Measurements from ENCODE around the gene FILIP1. TPM values are rescaled to one million over a fixed set of nuclear protein-coding genes. Genes with fewer than 3 reads are reported as not detected.
A peak's percentile ranks its signal among the peaks of the same experiment; 100 is the strongest.

The FILIP1 gene
- total and polyA plus RNA-seq, 4 donors, result 2.0 to 10.4 (median 5.4) TPM

GRCh38 chr6:75296811-75297779 is 196.5 kb downstream of the FILIP1 start:
- no peaks in the 10 kb centered on the region for H3K4me1 ChIP-seq (ENCODE audit: control insufficient read depth, insufficient read depth, low read length)
- H3K36me3 ChIP-seq (ENCODE audit: control insufficient read depth, insufficient read depth, low read length), result no peaks in the 10 kb centered on the region
- peak; percentile 50 to 93 (median 68) for DNase-seq (ENCODE audit: low read depth in 4 of 6, low spot score in 6 of 6)
- no peak overlapping the region for H3K27ac ChIP-seq (ENCODE audit: low read depth, low read length)
- H3K4me3 ChIP-seq (ENCODE audit: low read depth, low read length), result no peak overlapping the region
- no peaks in the 10 kb centered on the region for H3K27me3 ChIP-seq (ENCODE audit: control insufficient read depth, insufficient read depth, low read length)
- WGBS (ENCODE audit: insufficient coverage), result no CpG with 5 or more reads among the region's 3 CpGs
- no peaks in the 10 kb centered on the region for H3K9me3 ChIP-seq (ENCODE audit: control insufficient read depth, insufficient read depth, low read length)

GRCh38 chr6:75292555-75292954 is 201.0 kb downstream of the FILIP1 start:
- no peak for DNase-seq (ENCODE audit: low read depth in 4 of 6, low spot score in 6 of 6)
- H3K9me3 ChIP-seq (ENCODE audit: control insufficient read depth, insufficient read depth, low read length), result no peaks in the 10 kb centered on the region
- no peaks in the 10 kb centered on the region for H3K36me3 ChIP-seq (ENCODE audit: control insufficient read depth, insufficient read depth, low read length)
- WGBS (ENCODE audit: insufficient coverage), result no CpG with 5 or more reads among the region's 2 CpGs
- H3K4me3 ChIP-seq (ENCODE audit: low read depth, low read length), result no peak overlapping the region
- no peak overlapping the region for H3K27ac ChIP-seq (ENCODE audit: low read depth, low read length)
- no peaks in the 10 kb centered on the region for H3K27me3 ChIP-seq (ENCODE audit: control insufficient read depth, insufficient read depth, low read length)
- H3K4me1 ChIP-seq (ENCODE audit: control insufficient read depth, insufficient read depth, low read length), result peaks cover 2% of the 10 kb centered on the region

DNA sequence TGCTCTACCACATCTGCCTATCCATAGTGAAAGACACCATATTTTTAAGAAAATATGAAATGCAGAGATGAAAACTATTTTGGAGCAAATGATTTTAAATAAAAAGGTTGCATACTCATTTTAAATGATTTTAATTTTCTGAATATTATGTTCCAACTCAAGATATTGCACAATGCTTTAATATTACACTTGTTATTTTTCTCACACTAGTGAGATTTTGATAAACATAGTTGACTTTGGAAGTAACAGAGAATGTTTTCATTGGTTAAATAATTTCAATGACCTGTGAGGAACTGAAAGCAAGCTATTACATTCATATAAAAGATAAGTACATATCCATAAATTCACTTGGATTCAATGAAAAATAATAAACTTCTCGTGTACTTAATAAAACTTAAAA is 201.9 kb downstream of the FILIP1 start:
- no peak overlapping the region for H3K27ac ChIP-seq (ENCODE audit: low read depth, low read length)
- no peaks in the 10 kb centered on the region for H3K36me3 ChIP-seq (ENCODE audit: control insufficient read depth, insufficient read depth, low read length)
- peaks cover 2% of the 10 kb centered on the region for H3K4me1 ChIP-seq (ENCODE audit: control insufficient read depth, insufficient read depth, low read length)
- no peaks in the 10 kb centered on the region for H3K27me3 ChIP-seq (ENCODE audit: control insufficient read depth, insufficient read depth, low read length)
- no peaks in the 10 kb centered on the region for H3K9me3 ChIP-seq (ENCODE audit: control insufficient read depth, insufficient read depth, low read length)
- DNase-seq (ENCODE audit: low read depth in 4 of 6, low spot score in 6 of 6), result no peak
- H3K4me3 ChIP-seq (ENCODE audit: low read depth, low read length), result no peak overlapping the region
- no CpG with 5 or more reads among the region's 1 CpG for WGBS (ENCODE audit: insufficient coverage)

DNA sequence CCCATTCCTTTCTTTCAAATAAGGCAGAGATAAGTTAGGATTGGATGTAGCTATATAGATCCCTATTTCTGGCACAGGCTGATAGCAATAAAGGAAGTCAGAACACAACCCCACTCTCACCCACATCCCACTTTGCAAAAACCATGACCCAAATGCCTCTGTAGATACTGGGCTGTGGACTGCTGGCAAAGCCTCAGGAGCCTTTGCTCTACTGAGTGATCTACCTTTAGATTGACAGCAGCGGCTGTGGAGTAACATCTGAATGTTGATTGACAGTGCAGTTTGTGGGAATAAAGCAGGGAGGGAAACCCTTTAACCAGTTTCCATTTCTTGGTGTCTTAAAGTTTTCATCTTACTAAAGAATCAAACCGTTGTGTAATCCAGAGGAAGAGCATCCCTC is 202.3 kb downstream of the FILIP1 start:
- Histone ChIP-seq H3K4me3 (ENCODE audit: low read depth, low read length) (no peak overlapping the region), H3K27me3 (ENCODE audit: control insufficient read depth, insufficient read depth, low read length) (no peaks in the 10 kb centered on the region), H3K9me3 (ENCODE audit: control insufficient read depth, insufficient read depth, low read length) (no peaks in the 10 kb centered on the region), H3K4me1 (ENCODE audit: control insufficient read depth, insufficient read depth, low read length) (peaks cover 2% of the 10 kb centered on the region), H3K36me3 (ENCODE audit: control insufficient read depth, insufficient read depth, low read length) (no peaks in the 10 kb centered on the region), H3K27ac (ENCODE audit: low read depth, low read length) (peak overlapping the region; percentile 19)
- WGBS (ENCODE audit: insufficient coverage), result no CpG with 5 or more reads among the region's 2 CpGs
- DNase-seq (ENCODE audit: low read depth in 4 of 6, low spot score in 6 of 6), result no peak

GRCh38 chr6:75290136-75290945 is 203.3 kb downstream of the FILIP1 start:
- no peaks in the 10 kb centered on the region for H3K27me3 ChIP-seq (ENCODE audit: control insufficient read depth, insufficient read depth, low read length)
- DNase-seq (ENCODE audit: low read depth in 4 of 6, low spot score in 6 of 6), result peak in 5 of 6 donors; percentile 21 to 93 (median 46)
- peak overlapping the region; percentile 68 for H3K27ac ChIP-seq (ENCODE audit: low read depth, low read length)
- 24% methylated on average over 3 of the region's 7 CpGs for WGBS (ENCODE audit: insufficient coverage)
- H3K4me3 ChIP-seq (ENCODE audit: low read depth, low read length), result no peak overlapping the region
- no peaks in the 10 kb centered on the region for H3K36me3 ChIP-seq (ENCODE audit: control insufficient read depth, insufficient read depth, low read length)
- peaks cover 6% of the 10 kb centered on the region for H3K4me1 ChIP-seq (ENCODE audit: control insufficient read depth, insufficient read depth, low read length)
- H3K9me3 ChIP-seq (ENCODE audit: control insufficient read depth, insufficient read depth, low read length), result no peaks in the 10 kb centered on the region

DNA sequence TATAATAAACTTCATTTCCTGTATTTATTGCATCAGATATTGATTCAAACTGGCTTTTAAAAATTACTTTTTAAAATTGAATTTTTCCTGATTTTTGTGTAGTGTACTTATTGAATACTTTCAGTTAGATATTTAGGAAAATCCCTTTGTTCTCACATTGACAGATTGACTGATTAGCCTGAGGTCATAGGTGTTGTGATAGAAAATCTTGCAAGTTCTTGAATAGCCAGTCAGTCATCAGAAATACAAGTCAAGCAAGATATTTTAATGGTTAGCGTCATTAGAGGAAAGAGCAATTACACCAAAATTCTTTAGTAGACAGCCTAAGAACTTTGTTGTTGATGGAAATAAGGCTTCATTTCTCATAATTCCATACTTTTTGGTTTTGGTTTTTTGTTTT is 205.6 kb downstream of the FILIP1 start:
- Histone ChIP-seq H3K36me3 (ENCODE audit: control insufficient read depth, insufficient read depth, low read length) (no peaks in the 10 kb centered on the region), H3K9me3 (ENCODE audit: control insufficient read depth, insufficient read depth, low read length) (no peaks in the 10 kb centered on the region), H3K27me3 (ENCODE audit: control insufficient read depth, insufficient read depth, low read length) (no peaks in the 10 kb centered on the region), H3K4me1 (ENCODE audit: control insufficient read depth, insufficient read depth, low read length) (peaks cover 6% of the 10 kb centered on the region), H3K27ac (ENCODE audit: low read depth, low read length) (no peak overlapping the region), H3K4me3 (ENCODE audit: low read depth, low read length) (no peak overlapping the region)
- no peak for DNase-seq (ENCODE audit: low read depth in 4 of 6, low spot score in 6 of 6)
- WGBS (ENCODE audit: insufficient coverage), result no CpG with 5 or more reads among the region's 1 CpG

- 100% methylated on average over 1 of the region's 1 CpG for WGBS (ENCODE audit: insufficient coverage)
- Histone ChIP-seq H3K4me3 (ENCODE audit: low read depth, low read length) (no peak overlapping the region), H3K9me3 (ENCODE audit: control insufficient read depth, insufficient read depth, low read length) (no peaks in the 10 kb centered on the region), H3K27me3 (ENCODE audit: control insufficient read depth, insufficient read depth, low read length) (no peaks in the 10 kb centered on the region), H3K36me3 (ENCODE audit: control insufficient read depth, insufficient read depth, low read length) (no peaks in the 10 kb centered on the region), H3K4me1 (ENCODE audit: control insufficient read depth, insufficient read depth, low read length) (peaks cover 6% of the 10 kb centered on the region), H3K27ac (ENCODE audit: low read depth, low read length) (no peak overlapping the region)
- DNase-seq (ENCODE audit: low read depth in 4 of 6, low spot score in 6 of 6), result no peak
These were observed 206.2 kb downstream of the FILIP1 start for GRCh38 chr6:75287424-75287823.

GRCh38 chr6:75286955-75287354 is 206.6 kb downstream of the FILIP1 start:
- H3K27me3 ChIP-seq (ENCODE audit: control insufficient read depth, insufficient read depth, low read length), result no peaks in the 10 kb centered on the region
- no CpG with 5 or more reads among the region's 2 CpGs for WGBS (ENCODE audit: insufficient coverage)
- no peak for DNase-seq (ENCODE audit: low read depth in 4 of 6, low spot score in 6 of 6)
- no peaks in the 10 kb centered on the region for H3K36me3 ChIP-seq (ENCODE audit: control insufficient read depth, insufficient read depth, low read length)
- no peaks in the 10 kb centered on the region for H3K9me3 ChIP-seq (ENCODE audit: control insufficient read depth, insufficient read depth, low read length)
- H3K27ac ChIP-seq (ENCODE audit: low read depth, low read length), result no peak overlapping the region
- H3K4me1 ChIP-seq (ENCODE audit: control insufficient read depth, insufficient read depth, low read length), result peaks cover 6% of the 10 kb centered on the region
- H3K4me3 ChIP-seq (ENCODE audit: low read depth, low read length), result no peak overlapping the region

DNA sequence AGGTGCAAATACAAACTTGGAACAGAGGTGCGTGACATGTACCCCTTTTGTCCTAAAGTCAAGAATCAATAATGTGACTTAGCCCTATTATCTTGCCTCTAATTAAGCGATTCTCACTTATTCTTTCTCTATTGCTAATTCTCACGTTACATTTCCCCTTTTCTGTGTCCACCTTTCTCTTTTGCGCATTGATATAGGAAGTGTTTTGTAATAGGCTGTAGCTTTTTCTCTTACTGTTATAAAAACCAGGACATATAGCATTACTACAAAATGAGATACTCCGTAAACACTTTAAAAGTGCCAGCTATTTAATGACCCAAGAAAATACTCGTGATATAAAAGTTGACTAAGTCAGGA is 208.3 kb downstream of the FILIP1 start:
- H3K27ac ChIP-seq (ENCODE audit: low read depth, low read length), result peak overlapping the region; percentile 86
- H3K4me3 ChIP-seq (ENCODE audit: low read depth, low read length), result peak overlapping the region; percentile 95
- no peaks in the 10 kb centered on the region for H3K36me3 ChIP-seq (ENCODE audit: control insufficient read depth, insufficient read depth, low read length)
- H3K4me1 ChIP-seq (ENCODE audit: control insufficient read depth, insufficient read depth, low read length), result peaks cover 6% of the 10 kb centered on the region
- no peak for DNase-seq (ENCODE audit: low read depth in 4 of 6, low spot score in 6 of 6)
- 0% methylated on average over 1 of the region's 6 CpGs for WGBS (ENCODE audit: insufficient coverage)
- no peaks in the 10 kb centered on the region for H3K27me3 ChIP-seq (ENCODE audit: control insufficient read depth, insufficient read depth, low read length)
- no peaks in the 10 kb centered on the region for H3K9me3 ChIP-seq (ENCODE audit: control insufficient read depth, insufficient read depth, low read length)

Data from spinal cord (tissue), 10 donors.